HG02938 (cell line): Measurements from ENCODE around the gene MAP3K14.
A peak's percentile ranks its signal among the peaks of the same experiment; 100 is the strongest.
"Not testable (repeated sequence)": the region's sequence is repeated elsewhere in the genome, so short reads cannot be mapped to it uniquely, and the experiment has no call there.

Experiments used
- ATAC-seq: cut with Tn5 transposase; IDR thresholded peaks from one replicate; pipeline ENCODE4 v1.9.1; 2021; ENCODE audit warnings: mild to moderate bottlenecking, moderate library complexity; ENCODE audit not compliant: unreplicated experiment

Gene MAP3K14

GRCh38 chr17:45316434-45317110 lies at the start of gene MAP3K14:
Gene MAP3K14 (minus strand): TSS chr17:45317020. CDS start chr17:45290745, 26,275 bp downstream.
- peak; percentile 13 for ATAC-seq

DNA sequence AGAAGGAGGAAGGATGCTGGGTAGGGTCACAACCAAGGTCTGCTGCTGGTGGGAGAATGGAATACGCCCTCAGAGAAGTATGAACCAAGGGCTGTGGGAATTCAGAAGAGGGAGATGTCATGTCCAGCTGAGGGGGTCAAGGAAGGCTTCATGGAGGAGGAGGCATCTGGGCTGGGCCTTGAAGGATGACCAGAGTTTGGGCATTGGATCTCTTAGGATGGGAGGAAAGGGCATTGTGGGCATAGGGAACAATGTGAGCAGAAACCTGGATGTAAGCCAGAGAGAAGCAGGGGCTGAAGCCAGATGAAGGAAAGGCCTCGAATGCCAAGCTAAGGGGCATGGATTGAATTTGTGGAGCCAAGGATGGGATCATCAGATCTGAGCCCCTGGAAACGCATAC lies 49.2 kb upstream of the MAP3K14 start:
- no peak for ATAC-seq

- no peak for ATAC-seq
These were observed 47.9 kb upstream of the MAP3K14 start for GRCh38 chr17:45364531-45365390.

DNA sequence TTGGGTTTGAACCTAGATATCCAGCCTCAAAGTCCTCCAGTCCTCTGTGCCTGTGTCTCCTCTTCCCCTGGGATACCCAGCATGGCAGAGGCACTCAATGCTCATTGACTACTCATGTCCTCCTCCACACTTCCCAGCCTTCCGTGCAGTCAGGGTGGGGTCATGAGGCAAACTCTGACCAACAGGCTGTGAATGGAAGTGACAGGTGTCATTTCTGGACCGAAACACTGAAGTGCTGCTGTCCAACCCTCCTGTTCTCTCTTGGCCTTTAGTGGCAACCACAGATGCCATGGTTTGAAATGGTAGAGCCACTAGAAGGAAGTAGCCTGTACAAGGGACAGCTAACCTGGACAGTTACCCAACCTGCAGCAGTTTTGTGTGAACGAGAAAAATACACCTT lies 46.7 kb upstream of the MAP3K14 start:
- ATAC-seq, result no peak

- ATAC-seq, result no peak
These were observed 45.2 kb upstream of the MAP3K14 start for GRCh38 chr17:45361976-45362375.

GRCh38 chr17:45361451-45361850 lies 44.6 kb upstream of the MAP3K14 start:
- no peak for ATAC-seq

DNA sequence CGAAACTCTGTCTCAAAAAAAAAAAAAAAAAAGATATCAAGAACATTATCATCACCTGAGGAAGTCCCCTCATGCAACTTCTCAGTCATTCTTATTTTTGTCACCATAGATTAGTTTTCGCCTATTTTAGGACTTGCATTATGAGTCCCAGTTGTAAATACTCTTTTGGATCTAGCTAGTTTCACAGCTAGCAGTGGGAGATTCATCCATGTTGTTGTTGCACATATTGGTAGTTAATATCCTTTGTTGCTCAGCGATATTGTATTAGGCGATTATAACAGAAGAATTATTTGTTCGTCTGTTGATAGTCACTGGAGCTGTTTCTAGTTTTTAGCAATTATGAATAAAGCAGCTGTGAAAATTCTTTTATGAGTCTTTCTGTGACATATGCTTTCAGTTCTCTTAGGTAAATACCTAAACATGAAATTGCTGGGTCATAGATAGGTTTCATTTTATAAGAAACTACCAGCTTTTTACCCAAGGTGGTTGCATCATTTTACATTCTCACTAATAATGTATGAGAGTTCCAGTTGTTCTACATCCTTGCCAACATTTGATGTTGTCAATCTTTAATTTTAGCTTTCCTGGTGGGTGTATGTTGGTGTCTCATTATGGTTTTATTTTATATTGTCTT lies 40.7 kb upstream of the MAP3K14 start:
- no peak for ATAC-seq

DNA sequence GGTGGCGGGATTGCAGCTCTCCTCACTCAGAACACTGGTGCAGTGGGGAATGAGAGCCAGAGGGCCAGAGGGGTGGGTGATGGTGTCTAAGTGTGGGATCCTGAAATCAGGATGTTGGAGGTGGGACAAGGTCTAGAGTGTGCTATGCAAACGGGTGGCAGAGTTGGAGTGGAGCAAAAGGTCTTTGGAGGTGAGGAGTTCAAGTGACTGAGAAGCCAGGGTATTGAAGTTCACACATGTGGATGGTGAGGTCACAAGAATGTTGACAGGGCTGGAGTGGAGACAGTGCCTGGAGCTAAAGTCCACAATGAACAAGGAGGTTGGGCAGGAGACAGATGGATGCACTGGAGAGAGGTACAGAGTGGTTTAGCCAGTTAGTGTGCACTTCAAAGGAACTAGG lies 38.3 kb upstream of the MAP3K14 start:
- no peak for ATAC-seq

GRCh38 chr17:45353043-45353442 lies 36.2 kb upstream of the MAP3K14 start:
- ATAC-seq, result no peak

GRCh38 chr17:45351831-45352230 lies 35.0 kb upstream of the MAP3K14 start:
- no peak for ATAC-seq

DNA sequence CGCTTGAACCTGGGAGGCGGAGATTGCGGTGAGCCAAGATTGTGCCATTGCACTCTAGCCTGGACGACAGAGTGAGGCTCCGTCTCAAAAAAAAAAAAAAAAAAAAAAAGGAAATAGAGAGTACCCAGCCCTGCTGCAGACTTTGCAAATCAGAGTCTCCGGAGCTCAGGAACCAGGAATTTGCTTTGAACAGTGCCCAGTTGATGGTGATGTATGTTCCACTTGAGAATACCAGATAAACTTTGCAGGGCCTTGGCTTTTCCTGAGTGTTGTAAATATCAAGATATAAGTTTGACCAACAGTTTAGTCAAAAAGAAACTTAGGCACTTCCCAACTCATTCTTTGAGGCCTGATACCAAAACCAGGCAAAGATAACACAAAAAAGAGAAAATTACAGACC lies 30.6 kb upstream of the MAP3K14 start:
- no peak for ATAC-seq

DNA sequence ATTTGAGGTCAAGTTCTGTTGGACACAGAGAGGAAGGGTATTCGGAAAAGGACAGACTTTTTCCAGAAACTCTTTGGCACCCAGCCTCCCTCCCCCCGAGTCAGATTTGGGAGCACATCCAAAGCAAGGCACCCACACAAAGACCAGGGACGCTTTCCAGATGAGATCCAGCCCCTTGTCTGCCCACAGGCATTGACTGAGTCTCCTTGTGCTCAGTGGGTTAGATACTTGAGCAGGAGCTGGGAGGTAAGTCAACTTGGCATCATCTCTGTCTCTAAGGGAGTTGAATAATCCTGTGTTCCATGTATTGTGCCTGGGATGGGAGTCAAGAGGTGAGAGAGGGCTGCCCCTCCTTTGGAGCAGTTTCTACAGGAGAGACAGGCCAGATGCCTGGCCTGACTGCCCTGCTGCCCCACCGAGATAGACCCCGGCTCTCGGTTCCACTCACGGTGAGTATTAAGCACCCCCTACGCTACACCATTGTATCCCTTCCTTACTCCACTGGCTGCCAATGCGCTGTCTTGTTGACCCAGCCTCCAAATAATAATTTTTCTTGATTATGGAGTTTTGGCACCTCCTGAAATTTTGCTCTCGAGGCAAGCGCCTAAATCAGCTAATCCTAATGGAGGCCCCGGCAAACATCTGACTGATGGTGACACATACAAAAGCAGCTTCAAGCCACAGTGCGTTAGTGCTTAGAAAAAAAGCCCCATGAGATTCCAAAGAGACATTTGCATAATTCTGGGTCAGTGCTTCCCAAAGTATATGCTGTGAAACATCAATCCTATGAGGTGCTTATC lies 29.6 kb upstream of the MAP3K14 start:
- ATAC-seq, result no peak

GRCh38 chr17:45345554-45346215 lies 28.9 kb upstream of the MAP3K14 start:
- no peak for ATAC-seq

- ATAC-seq, result no peak
These were observed 28.4 kb upstream of the MAP3K14 start for GRCh38 chr17:45345246-45345553.

GRCh38 chr17:45343967-45344664 lies 27.3 kb upstream of the MAP3K14 start:
- not testable (repeated sequence) for ATAC-seq

DNA sequence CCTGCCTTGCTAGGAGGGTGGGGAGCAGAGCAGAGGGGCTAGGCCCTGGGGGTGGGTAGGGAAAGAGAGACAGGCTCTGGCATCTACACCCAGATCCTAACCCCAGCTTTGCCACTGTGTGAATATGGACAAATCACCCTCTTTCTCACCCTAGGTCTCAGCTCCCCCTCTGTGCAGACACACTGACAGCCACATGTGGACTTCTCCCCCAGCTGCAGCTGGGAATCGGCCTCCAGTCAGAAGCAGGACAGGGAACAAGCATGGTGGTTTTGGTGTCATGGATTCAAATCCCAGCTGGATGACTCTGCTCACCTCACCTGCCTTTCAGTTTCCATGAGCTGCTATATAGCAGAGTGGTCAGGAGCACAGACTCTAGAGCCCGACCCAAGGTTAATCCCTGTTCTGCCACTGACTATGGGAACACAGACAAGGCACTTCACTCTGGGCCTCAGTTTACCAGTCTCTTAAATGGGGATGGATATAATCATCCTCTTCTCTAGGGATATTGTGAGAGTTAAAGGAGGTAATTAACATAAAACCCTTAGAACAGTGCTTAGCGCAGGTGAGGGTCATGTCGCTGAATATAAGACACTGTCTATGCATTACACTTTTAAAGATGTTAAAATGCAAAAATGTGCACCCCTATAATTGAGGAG lies 26.2 kb upstream of the MAP3K14 start:
- no peak for ATAC-seq

GRCh38 chr17:45342306-45342705 lies 25.5 kb upstream of the MAP3K14 start:
- no peak for ATAC-seq

DNA sequence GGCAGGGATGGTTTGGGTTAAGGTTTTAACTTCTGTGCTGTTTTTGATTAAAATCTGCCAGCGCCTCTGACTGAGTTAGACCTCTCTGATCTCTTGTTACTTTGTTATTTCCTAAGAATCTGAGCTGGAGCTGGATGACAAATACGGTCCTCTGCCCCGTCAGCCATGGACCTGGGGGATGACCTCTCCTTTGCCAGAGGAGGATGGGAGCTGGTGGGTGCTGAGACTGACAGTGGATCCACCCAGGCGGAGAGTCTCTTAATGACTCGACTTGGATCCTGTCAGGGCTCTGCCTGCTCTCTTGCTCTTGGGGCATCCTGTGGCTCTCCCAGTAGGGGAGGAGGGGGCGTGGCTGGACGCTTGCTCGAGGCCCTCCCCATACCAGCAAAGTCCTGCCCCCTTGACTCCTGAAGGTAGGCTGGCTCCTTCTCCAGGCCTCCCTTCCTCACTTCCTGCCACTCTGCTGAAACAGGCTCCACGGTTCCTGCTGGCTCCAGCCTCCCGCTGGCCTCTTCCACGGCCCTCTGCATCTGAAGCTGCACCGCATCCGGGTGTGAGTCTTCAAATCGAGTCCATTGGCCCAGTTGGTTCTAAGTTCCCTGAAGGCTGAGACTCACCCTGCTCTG lies 24.8 kb upstream of the MAP3K14 start:
- no peak for ATAC-seq
